Heart left ventricle (tissue), 16 donors: ENCODE results near the gene MELK. TPM values are rescaled to one million over a fixed set of nuclear protein-coding genes. Genes with fewer than 3 reads are reported as not detected.

Experiments used
- ATAC-seq, 4 donors: fragments of 200-7000 bp; cut with Tn5 transposase; one replicate each; pipeline ENCODE4 v1.9.1; 2020 to 2022; ENCODE audit warnings: moderate library complexity in 4 of 4, mild to moderate bottlenecking in 3 of 4, moderate number of reproducible peaks in 1 of 4
- DNase-seq, 5 donors: peaks; one replicate each; pipeline ENCODE4 v3.0.0-alpha.2; 2020
- H3K27ac ChIP-seq, 12 donors: fragments of 200-600 bp; sonication (generic) in 4 of 12; one replicate each; pipeline versions ENCODE4 v1.5.0 to v1.8.0; 2016 to 2022; ENCODE audit warnings: mild to moderate bottlenecking in 2 of 12
- H3K27me3 ChIP-seq, 9 donors: fragments of 200-600 bp; sonication (generic) in 2 of 9; one replicate each; pipeline versions ENCODE4 v1.5.1 to v1.8.0; 2016 to 2022; ENCODE audit warnings: mild to moderate bottlenecking in 3 of 9
- H3K36me3 ChIP-seq, 9 donors: fragments of 200-600 bp; sonication (generic) in 2 of 9; one replicate each; pipeline versions ENCODE4 v1.5.0 to v1.8.0; 2018 to 2022; ENCODE audit warnings: mild to moderate bottlenecking in 2 of 9
- H3K4me1 ChIP-seq, 12 donors: fragments of 200-600 bp; sonication (generic) in 4 of 12; one replicate each; pipeline versions ENCODE4 v1.5.0 to v1.8.0; 2016 to 2022; ENCODE audit warnings: mild to moderate bottlenecking in 3 of 12
- H3K4me3 ChIP-seq, 12 donors: fragments of 200-600 bp; sonication (generic) in 4 of 12; one replicate each; pipeline versions ENCODE4 v1.5.0 to v1.8.0; 2017 to 2022; ENCODE audit warnings: mild to moderate bottlenecking in 9 of 12, moderate library complexity in 4 of 12
- H3K9me3 ChIP-seq, 12 donors: fragments of 200-600 bp; sonication (generic) in 4 of 12; one replicate each; pipeline versions ENCODE4 v1.5.0 to v1.8.0; 2016 to 2022; ENCODE audit warnings: mild to moderate bottlenecking in 1 of 12
- CTCF ChIP-seq, 12 donors: fragments of 200-600 bp; sonication (generic) in 4 of 12; IDR thresholded peaks; one replicate each; pipeline versions ENCODE4 v1.5.0 to v1.8.0; 2018 to 2022; ENCODE audit warnings: antibody characterized with exemption in 12 of 12, mild to moderate bottlenecking in 5 of 12
- POLR2A ChIP-seq, 2 donors: fragments of 450-650 bp; IDR thresholded peaks; one replicate each; pipeline ENCODE4 v1.6.1; 2017; ENCODE audit warnings: antibody characterized with exemption in 2 of 2, mild to moderate bottlenecking in 2 of 2, moderate library complexity in 2 of 2
- WGBS, 4 donors: extraction: QIAGEN DNeasy Blood & Tissue Kit in 2 of 4; methylation state at CpG; one replicate each; pipeline versions ENCODE4 v1.1.5 to v1.1.7; 2013 to 2018; 5-methylcytosine and 5-hydroxymethylcytosine counted together
- intact Hi-C, 10 donors: fragments of 100-400 bp; cut with DNase I; formaldehyde crosslinking; loops; one replicate each; pipeline versions ENCODE4 v1.11.1 to v1.14.2; 2022
- polyA plus RNA-seq, 2 donors: library from polyadenylated mRNA; stranded (reverse); fragments of 200-250 nt; gene quantifications; one replicate each; pipeline ENCODE4 v1.2.3, GENCODE V29; 2013
- total RNA-seq, 9 donors: library from RNA; depleted of rRNA in 2 of 9; stranded (reverse); fragments of >200 nt in 2 of 9; fragmentation: NEBNext Ultra II Directional in 3 of 9; extraction: Animal tissue kit (Norgen Biotek cat#: 25700) in 3 of 9; gene quantifications; one replicate each; pipeline versions ENCODE4 v1.1.0 to v1.2.4, GENCODE V29; 2016 to 2023
- donor health status: ischemic (EF 13 %, LVEDD 7.1; RV severe dilation, severe dysfunction).
- donor health status: healthy with polysubstance abuse.
- donor health status: DM: no; HTN: yes; CAD: no.
- donor health status: DM: no; HTN: no; CAD: no.
- donor health status: ischemic (EF 25% LVEDD 6.9; RV normal size, moderate dysfunction).
- donor health status: ischemic (EF 25% LVEDD 5.7; RV mildly dilated, moderate dysfunction).
- donor health status: healthy.
- donor health status: DM: yes; HTN: yes; CAD: no.
- donor health status: ischemic (EF 35%, LVEDD 5.7; RV mildly dilated, moderate dysfunction).
- donor health status: nonischemic (EF 11% LVEDD 7.7; RV severe dilation, severe dysfunction).
- donor health status: DM: yes; HTN: yes; CAD: no.
- donor health status: PGD.
- donor health status: ischemic (EF 29% LVEDD 5.4; RV normal size, mild dysfunction).
- donor health status: nonischemic (EF 23%, LVEDD 6.1; RV moderate dilation, normal function).

Gene MELK
- total and polyA plus RNA-seq, 11 donors: 0.27 to 5.3 (median 0.53) TPM; not detected in 5

- 96 to 97% (median 96%) methylated on average over 6 of the region's 6 CpGs for WGBS, 4 donors
- intact Hi-C loops: no loop called here
- TF ChIP-seq POLR2A (IDR thresholded peaks at IDR 0.05) (no peak), CTCF (IDR thresholded peaks at IDR 0.05) (no peak)
Measured at GRCh38 chr9:36659500-36659899, 86.8 kb downstream of the MELK start.

GRCh38 chr9:36664806-36665205 is 92.1 kb downstream of the MELK start:
- Histone ChIP-seq H3K27me3 (no peaks in the 10 kb centered on the region), H3K9me3 (no peaks in the 10 kb centered on the region), H3K27ac (no peak overlapping the region), H3K36me3 (peaks cover 0 to 5% (median 0%) of the 10 kb centered on the region in 9 donors), H3K4me3 (no peak overlapping the region), H3K4me1 (peaks cover 0 to 8% (median 0%) of the 10 kb centered on the region in 12 donors)
- TF ChIP-seq CTCF (IDR thresholded peaks at IDR 0.05): no peak
- TF ChIP-seq POLR2A (IDR thresholded peaks at IDR 0.05): no peak
- ATAC-seq: no peak
- no peak for DNase-seq
- 92 to 94% (median 93%) methylated on average over 1 of the region's 1 CpG for WGBS, 4 donors
- intact Hi-C loops: no loop called here

More at GRCh38 chr9:36659500-36659899, 86.8 kb downstream of the MELK start:
- H3K4me3 ChIP-seq: no peak overlapping the region
- no peaks in the 10 kb centered on the region for H3K27me3 ChIP-seq
- no peaks in the 10 kb centered on the region for H3K36me3 ChIP-seq
- peaks cover 0 to 7% (median 0%) of the 10 kb centered on the region in 12 donors for H3K9me3 ChIP-seq
- DNase-seq (no peak), ATAC-seq (no peak)
- H3K4me1 ChIP-seq: no peaks in the 10 kb centered on the region
- no peak overlapping the region for H3K27ac ChIP-seq

- ATAC-seq (no peak), DNase-seq (no peak)
- 94 to 96% (median 95%) methylated on average over 2 of the region's 2 CpGs for WGBS, 4 donors
- no peaks in the 10 kb centered on the region for H3K27me3 ChIP-seq
- peaks cover 0 to 8% (median 0%) of the 10 kb centered on the region in 12 donors for H3K4me1 ChIP-seq
- intact Hi-C loops: no loop called here
- H3K4me3 ChIP-seq: no peak overlapping the region
- no peak overlapping the region for H3K27ac ChIP-seq
- H3K36me3 ChIP-seq: peaks cover 0 to 5% (median 0%) of the 10 kb centered on the region in 9 donors
- TF ChIP-seq CTCF (IDR thresholded peaks at IDR 0.05) (no peak), POLR2A (IDR thresholded peaks at IDR 0.05) (no peak)
- no peaks in the 10 kb centered on the region for H3K9me3 ChIP-seq
Measured at GRCh38 chr9:36665387-36665786, 92.7 kb downstream of the MELK start.

DNA sequence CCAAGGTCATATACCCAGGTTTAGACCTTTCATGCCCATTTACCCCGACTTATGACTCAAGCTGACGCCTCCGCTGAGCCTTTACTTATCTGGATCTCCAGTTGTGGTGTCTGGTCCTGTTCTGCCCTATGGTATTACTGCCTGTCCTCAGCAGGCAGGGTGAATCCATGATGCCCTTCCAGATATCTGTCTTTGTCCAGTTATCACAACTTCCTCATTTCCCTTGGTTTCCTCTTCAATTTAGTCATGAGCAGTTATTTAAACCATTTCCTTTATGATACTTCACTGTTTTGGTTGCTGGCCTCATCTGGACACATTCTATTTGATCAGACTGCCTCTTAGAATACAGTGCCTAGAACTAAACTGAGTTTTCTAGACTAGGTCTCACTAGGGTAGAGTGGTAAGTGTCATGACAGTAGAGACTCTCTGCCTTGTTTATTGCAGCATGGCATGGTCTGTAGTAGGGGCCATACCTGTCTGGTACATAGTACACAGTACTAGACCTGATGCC is 93.3 kb downstream of the MELK start:
- no peak for ATAC-seq
- H3K4me3 ChIP-seq: no peak overlapping the region
- H3K36me3 ChIP-seq: peaks cover 0 to 5% (median 0%) of the 10 kb centered on the region in 9 donors
- no peak for DNase-seq
- TF ChIP-seq POLR2A (IDR thresholded peaks at IDR 0.05) (no peak), CTCF (IDR thresholded peaks at IDR 0.05) (no peak)
- intact Hi-C loops: no loop called here
- 91 to 93% (median 93%) methylated on average over 3 of the region's 3 CpGs for WGBS, 4 donors
- H3K27ac ChIP-seq: no peak overlapping the region
- peaks cover 0 to 8% (median 0%) of the 10 kb centered on the region in 12 donors for H3K4me1 ChIP-seq
- no peaks in the 10 kb centered on the region for H3K27me3 ChIP-seq
- no peaks in the 10 kb centered on the region for H3K9me3 ChIP-seq
